HepG2 (cell line): Measurements from ENCODE around the gene CADM3. TPM values are rescaled to one million over a fixed set of nuclear protein-coding genes. Genes with fewer than 3 reads are reported as not detected.

Experiments
- ATAC-seq: fragments of 200-7000 bp; cut with Tn5 transposase; 3 replicates; pipeline ENCODE4 v1.9.1; 2020; ENCODE audit warnings: mild to moderate bottlenecking, moderate library complexity
- BruUV-seq: library from RNA; stranded (reverse); fragments of 400-500 nt; replicated peaks from 2 replicates; lab custom pipeline; 2021; lab: Mats Ljungman, UMichigan
- CTCF ChIA-PET: fragments of 300-600 bp; formaldehyde crosslinking; extraction: SDS; loops from one replicate; lab custom pipeline; 2021; ENCODE audit warnings: low total read pairs, inconsistent platforms, low intra/inter-chr PET ratio; lab: Yijun Ruan, JAX
- POLR2A ChIA-PET: fragments of 350-600 bp; sonication (Branson Sonifier 250); formaldehyde crosslinking; loops from one replicate; lab custom pipeline; 2020; ENCODE audit warnings: antibody characterized with exemption, inconsistent platforms; lab: Yijun Ruan, JAX
- DNase-seq: peaks from one replicate; pipeline ENCODE4 v3.0.0-alpha.2; 2015; ENCODE audit warnings: low spot score
- FAIRE-seq: peaks from 3 replicates; lab custom pipeline; 2011; peaks lifted over from hg19 to GRCh38; lab: Jason Lieb, UNC
- H2AFZ ChIP-seq: one replicate; pipeline ENCODE4 v1.6.1; 2011; ENCODE audit warnings: low read length, inconsistent platforms
- H3K27ac ChIP-seq: fragments of 300-600 bp; 3 replicates; pipeline ENCODE4 v1.8.0; 2011; ENCODE audit warnings: mixed run types, mild to moderate bottlenecking, mixed read lengths, low read length, inconsistent platforms; ENCODE audit not compliant: insufficient read depth; ENCODE audit errors: extremely low read length
- H3K27me3 ChIP-seq, 2 experiments: fragments of 200-600 bp in 1 of 2; 2 replicates in 1 of 2; 3 replicates in 1 of 2; pipeline versions ENCODE4 v1.6.0 to v1.8.0; 2011; ENCODE audit warnings: low read length in 2 of 2, mild to moderate bottlenecking in 2 of 2, moderate library complexity in 2 of 2, inconsistent platforms in 1 of 2; ENCODE audit not compliant: insufficient read depth in 2 of 2, control insufficient read depth in 1 of 2
- H3K36me3 ChIP-seq, 2 experiments: fragments of 200-600 bp in 1 of 2; replicated peaks in 1 of 2; 2 replicates in 1 of 2; 3 replicates in 1 of 2; pipeline versions ENCODE4 v1.5.1 to v1.8.0; 2011; ENCODE audit warnings: low read length in 2 of 2, inconsistent platforms in 1 of 2; ENCODE audit not compliant: insufficient read depth in 2 of 2, control insufficient read depth in 1 of 2
- H3K4me1 ChIP-seq: 2 replicates; pipeline ENCODE4 v1.5.1; 2012; ENCODE audit warnings: low read length, inconsistent platforms; ENCODE audit not compliant: insufficient read depth
- H3K4me2 ChIP-seq: 2 replicates; pipeline ENCODE4 v1.6.0; 2011; ENCODE audit warnings: low read depth, low read length, inconsistent platforms
- H3K4me3 ChIP-seq, 3 experiments: fragments of 200-600 bp in 1 of 3; sonication (generic), shearing (Covaris generic) in 1 of 3; replicated peaks in 1 of 3; 2 replicates each; pipeline ENCODE4 v1.5.1; 2011 to 2016; ENCODE audit warnings: low read length in 3 of 3, inconsistent platforms in 2 of 3, low read depth in 2 of 3, mild to moderate bottlenecking in 2 of 3, control low read depth in 1 of 3, mixed read lengths in 1 of 3; ENCODE audit not compliant: insufficient read depth in 1 of 3
- H3K79me2 ChIP-seq: one replicate; pipeline ENCODE4 v1.6.1; 2011; ENCODE audit warnings: low read length, inconsistent platforms; ENCODE audit not compliant: insufficient read depth
- H3K9ac ChIP-seq: 2 replicates; pipeline ENCODE4 v1.6.0; 2011; ENCODE audit warnings: mild to moderate bottlenecking, low read depth, low read length, inconsistent platforms; ENCODE audit not compliant: insufficient read depth
- H3K9me3 ChIP-seq: 2 replicates; pipeline ENCODE4 v1.5.1; 2012; ENCODE audit warnings: mild to moderate bottlenecking, low read length
- H4K20me1 ChIP-seq: 2 replicates; pipeline ENCODE4 v1.6.0; 2011; ENCODE audit warnings: inconsistent platforms, mild to moderate bottlenecking, low read length, moderate library complexity; ENCODE audit not compliant: insufficient read depth
- ASH2L ChIP-seq: fragments of 300-600, 200-600 bp; sonication (generic); IDR thresholded peaks from 2 replicates; pipeline ENCODE4 v1.7.0; 2017; ENCODE audit warnings: low read depth, mild to moderate bottlenecking, moderate library complexity, mixed read lengths, low read length; ENCODE audit not compliant: insufficient read length
- HOXA7 ChIP-seq: sonication (generic); formaldehyde crosslinking; IDR thresholded peaks from 2 replicates; pipeline ENCODE4 v1.8.1; 2022; ENCODE audit warnings: mild to moderate bottlenecking, missing genetic modification reagents, moderate library complexity
- KLF15 ChIP-seq: sonication (generic); formaldehyde crosslinking; IDR thresholded peaks from 2 replicates; pipeline ENCODE4 v1.8.1; 2023; ENCODE audit warnings: borderline replicate concordance, mild to moderate bottlenecking, inconsistent platforms, missing genetic modification reagents, mixed read lengths
- NBN ChIP-seq: fragments of 450-650 bp; conservative IDR thresholded peaks from 2 replicates; pipeline ENCODE4 v1.6.1; 2017
- SETDB1 ChIP-seq: sonication (generic); formaldehyde crosslinking; IDR thresholded peaks from 2 replicates; pipeline ENCODE4 v1.5.1; 2020; ENCODE audit warnings: missing genetic modification reagents, mild to moderate bottlenecking, borderline replicate concordance
- SOX5 ChIP-seq: IDR thresholded peaks from 2 replicates; pipeline ENCODE4 v1.6.1; 2016; ENCODE audit warnings: borderline replicate concordance
- ZNF343 ChIP-seq: sonication (generic); formaldehyde crosslinking; IDR thresholded peaks from 2 replicates; pipeline ENCODE4 v1.4.0; 2020; ENCODE audit warnings: mild to moderate bottlenecking, missing genetic modification reagents
- ZNF510 ChIP-seq: sonication (generic); formaldehyde crosslinking; IDR thresholded peaks from 2 replicates; pipeline ENCODE4 v1.4.0; 2020; ENCODE audit warnings: low read depth, mild to moderate bottlenecking, missing genetic modification reagents
- ZNF577 ChIP-seq: sonication (generic); formaldehyde crosslinking; IDR thresholded peaks from 2 replicates; pipeline ENCODE4 v1.4.0; 2020; ENCODE audit warnings: mild to moderate bottlenecking, low read depth, missing genetic modification reagents, borderline replicate concordance
- ZNF850 ChIP-seq: sonication (generic); formaldehyde crosslinking; conservative IDR thresholded peaks from 2 replicates; pipeline ENCODE4 v1.9.0; 2021; ENCODE audit warnings: mild to moderate bottlenecking, missing genetic modification reagents
- WGBS: methylation state at CpG from one replicate; pipeline ENCODE4 v1.1.6; 2017; ENCODE audit warnings: low lambda C conversion rate; 5-methylcytosine and 5-hydroxymethylcytosine counted together
- in situ Hi-C: cut with HindIII; loops from 2 replicates; pipeline ENCODE4 v1.10.0; 2017; ENCODE audit warnings: low pct_unique_long_range_greater_than_20kb; ENCODE audit not compliant: extremely low pct_ligation_motif_present
- intact Hi-C: fragments of 100-400 bp; cut with micrococcal nuclease; formaldehyde crosslinking; loops from one replicate; pipeline ENCODE4 v1.10.0; 2022; ENCODE audit not compliant: unreplicated experiment
- polyA plus RNA-seq, 8 experiments: library from polyadenylated mRNA; depleted of rRNA in 3 of 8; stranded (reverse) in 7 of 8; unstranded in 1 of 8; fragments of >200 nt; fragmentation: Illumina TruSeq in 4 of 8; extraction: Trizol in 4 of 8; gene quantifications; 2 replicates each; pipeline versions ENCODE4 v1.2.1 to v1.2.3, GENCODE V29; 2011 to 2016; ENCODE audit warnings: low read depth in 4 of 8, missing spikeins in 1 of 8, mixed read lengths in 1 of 8; ENCODE audit not compliant: insufficient read depth in 1 of 8
- total RNA-seq, 5 experiments: library from RNA; depleted of rRNA; stranded (reverse); fragments of >200 nt; fragmentation: Illumina TruSeq; extraction: Trizol; gene quantifications; 2 replicates each; pipeline ENCODE4 v1.2.3, GENCODE V29; 2016; ENCODE audit warnings: low read depth in 1 of 5
- TF ChIP-seq, protein P1 (sequence below): sonication (generic); formaldehyde crosslinking; IDR thresholded peaks from 2 replicates; pipeline ENCODE4 v1.5.0; 2020; ENCODE audit warnings: mild to moderate bottlenecking, missing genetic modification reagents
- TF ChIP-seq, protein P2 (sequence below): sonication (generic); formaldehyde crosslinking; IDR thresholded peaks from 2 replicates; pipeline ENCODE4 v1.5.0; 2020; ENCODE audit warnings: mild to moderate bottlenecking, missing genetic modification reagents, moderate library complexity
- TF ChIP-seq, protein P3 (sequence below): sonication (generic); formaldehyde crosslinking; IDR thresholded peaks from 2 replicates; pipeline ENCODE4 v1.4.0; 2020; ENCODE audit warnings: mild to moderate bottlenecking, low read depth, missing genetic modification reagents

Gene CADM3
- total and polyA plus RNA-seq, 2 of the 13 experiments (the other 11 are each of a cell fraction or from before 2014, with no cell fraction given), result not detected

DNA sequence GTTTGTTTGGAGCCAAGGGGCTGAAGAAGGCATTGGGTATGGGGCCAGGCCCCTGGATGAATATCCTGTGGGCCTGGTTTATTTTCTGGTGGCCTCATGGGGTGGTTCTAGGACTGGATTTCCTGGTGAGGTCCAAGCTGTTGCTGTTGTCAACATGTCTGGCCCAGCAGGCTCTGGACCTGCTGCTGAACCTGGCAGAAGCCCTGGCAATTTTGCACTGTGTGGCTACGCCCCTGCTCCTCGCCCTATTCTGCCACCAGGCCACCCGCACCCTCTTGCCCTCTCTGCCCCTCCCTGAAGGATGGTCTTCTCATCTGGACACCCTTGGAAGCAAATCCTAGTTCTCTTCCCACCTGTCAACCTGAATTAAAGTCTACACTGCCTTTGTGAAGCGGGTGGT, 34.7 kb downstream of the CADM3 start (continued):
- TF ChIP-seq HOXA7 (CRISPR knock-in tag) (no peak), ZNF577 (CRISPR knock-in tag) (no peak), ZNF343 (no peak), ZNF510 (no peak), ZNF850 (no peak)

DNA sequence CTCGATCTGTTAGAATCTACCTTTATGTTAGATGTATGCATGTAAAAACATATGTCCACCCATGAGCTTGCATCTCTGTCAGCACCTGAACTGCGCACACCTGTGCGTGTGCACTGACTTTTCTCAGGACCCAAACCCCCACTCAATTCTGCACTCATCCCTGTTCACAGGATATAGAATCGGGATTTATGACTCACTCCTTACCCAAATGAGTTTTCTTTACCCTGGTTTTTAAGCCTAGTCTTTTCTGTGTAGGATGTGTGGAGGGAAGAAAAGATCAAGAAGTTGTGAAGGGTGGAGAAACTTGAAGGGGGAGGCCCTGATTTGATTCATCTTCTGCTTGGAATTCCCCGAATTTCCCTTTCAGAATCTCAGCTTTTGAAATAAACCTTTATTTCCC, 35.7 kb downstream of the CADM3 start:
- Histone ChIP-seq H3K4me3 (no peak overlapping the region), H3K36me3 (no peaks in the 10 kb centered on the region), H3K4me1 (no peaks in the 10 kb centered on the region), H3K9me3 (no peaks in the 10 kb centered on the region), H3K27ac (no peak overlapping the region), H3K9ac (no peak overlapping the region), H3K79me2 (no peaks in the 10 kb centered on the region), H2AFZ (no peak overlapping the region), H3K4me2 (no peak overlapping the region), H3K27me3 (no peaks in the 10 kb centered on the region; a peak in 1 of 5 replicates), H4K20me1 (no peaks in the 10 kb centered on the region)
- DNase-seq (no peak), ATAC-seq (no peak), FAIRE-seq (no peak)
- ChIA-PET POLR2A (no interaction called here), CTCF (no interaction called here)
- in situ Hi-C loops (no loop called here), intact Hi-C loops (no loop called here)
- no TSS peak for BruUV-seq
- TF ChIP-seq ASH2L (no peak), KLF15 (no peak)
- WGBS, result 51% methylated on average over 5 of the region's 5 CpGs

DNA sequence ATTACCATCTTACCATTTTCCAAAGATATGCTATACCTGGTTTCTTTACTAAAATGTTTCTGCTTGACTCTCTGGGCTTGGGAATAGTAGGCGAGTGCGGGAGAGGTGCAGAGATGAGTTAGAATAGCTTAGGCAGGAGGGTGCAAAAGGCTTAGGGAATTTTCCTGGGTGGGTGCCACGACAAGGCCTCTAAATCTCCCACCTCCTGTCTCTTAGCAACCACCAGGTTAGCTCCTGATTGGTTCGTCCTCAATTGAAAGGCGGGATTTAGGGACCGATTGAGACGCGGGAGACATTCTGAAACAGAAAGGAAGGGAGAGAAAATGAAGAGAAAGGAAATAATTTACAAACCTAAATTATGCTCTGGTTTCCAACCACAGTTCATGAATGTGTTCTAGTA, 36.4 kb downstream of the CADM3 start:
- DNase-seq (no peak), ATAC-seq (no peak), FAIRE-seq (no peak)
- no peak overlapping the region for H3K9ac ChIP-seq
- H3K27me3 ChIP-seq, result no peaks in the 10 kb centered on the region; a peak in 1 of 5 replicates
- no TSS peak for BruUV-seq
- in situ Hi-C loops, result no loop called here
- no peak overlapping the region for H3K27ac ChIP-seq
- no peaks in the 10 kb centered on the region for H4K20me1 ChIP-seq
- ChIA-PET CTCF (no interaction called here), POLR2A (no interaction called here)
- H3K4me3 ChIP-seq, result no peak overlapping the region
- WGBS, result 55% methylated on average over 8 of the region's 8 CpGs
- intact Hi-C loops, result no loop called here
- H3K4me2 ChIP-seq, result no peak overlapping the region
- H3K4me1 ChIP-seq, result no peaks in the 10 kb centered on the region
- H3K9me3 ChIP-seq, result no peaks in the 10 kb centered on the region
- H3K79me2 ChIP-seq, result no peaks in the 10 kb centered on the region
- no peaks in the 10 kb centered on the region for H3K36me3 ChIP-seq
- no peak overlapping the region for H2AFZ ChIP-seq
- TF ChIP-seq SETDB1 (CRISPR knock-in tag), result no peak
- TF ChIP-seq NBN, result no peak
- no peak for TF ChIP-seq SOX5 (CRISPR knock-in tag)
- TF ChIP-seq, protein P1, sequence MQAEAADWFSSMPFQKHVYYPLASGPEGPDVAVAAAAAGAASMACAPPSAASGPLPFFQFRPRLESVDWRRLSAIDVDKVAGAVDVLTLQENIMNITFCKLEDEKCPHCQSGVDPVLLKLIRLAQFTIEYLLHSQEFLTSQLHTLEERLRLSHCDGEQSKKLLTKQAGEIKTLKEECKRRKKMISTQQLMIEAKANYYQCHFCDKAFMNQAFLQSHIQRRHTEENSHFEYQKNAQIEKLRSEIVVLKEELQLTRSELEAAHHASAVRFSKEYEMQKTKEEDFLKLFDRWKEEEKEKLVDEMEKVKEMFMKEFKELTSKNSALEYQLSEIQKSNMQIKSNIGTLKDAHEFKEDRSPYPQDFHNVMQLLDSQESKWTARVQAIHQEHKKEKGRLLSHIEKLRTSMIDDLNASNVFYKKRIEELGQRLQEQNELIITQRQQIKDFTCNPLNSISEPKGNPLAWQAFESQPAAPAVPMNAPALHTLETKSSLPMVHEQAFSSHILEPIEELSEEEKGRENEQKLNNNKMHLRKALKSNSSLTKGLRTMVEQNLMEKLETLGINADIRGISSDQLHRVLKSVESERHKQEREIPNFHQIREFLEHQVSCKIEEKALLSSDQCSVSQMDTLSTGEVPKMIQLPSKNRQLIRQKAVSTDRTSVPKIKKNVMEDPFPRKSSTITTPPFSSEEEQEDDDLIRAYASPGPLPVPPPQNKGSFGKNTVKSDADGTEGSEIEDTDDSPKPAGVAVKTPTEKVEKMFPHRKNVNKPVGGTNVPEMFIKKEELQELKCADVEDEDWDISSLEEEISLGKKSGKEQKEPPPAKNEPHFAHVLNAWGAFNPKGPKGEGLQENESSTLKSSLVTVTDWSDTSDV (CRISPR knock-in tag), result no peak
- TF ChIP-seq, protein P2, sequence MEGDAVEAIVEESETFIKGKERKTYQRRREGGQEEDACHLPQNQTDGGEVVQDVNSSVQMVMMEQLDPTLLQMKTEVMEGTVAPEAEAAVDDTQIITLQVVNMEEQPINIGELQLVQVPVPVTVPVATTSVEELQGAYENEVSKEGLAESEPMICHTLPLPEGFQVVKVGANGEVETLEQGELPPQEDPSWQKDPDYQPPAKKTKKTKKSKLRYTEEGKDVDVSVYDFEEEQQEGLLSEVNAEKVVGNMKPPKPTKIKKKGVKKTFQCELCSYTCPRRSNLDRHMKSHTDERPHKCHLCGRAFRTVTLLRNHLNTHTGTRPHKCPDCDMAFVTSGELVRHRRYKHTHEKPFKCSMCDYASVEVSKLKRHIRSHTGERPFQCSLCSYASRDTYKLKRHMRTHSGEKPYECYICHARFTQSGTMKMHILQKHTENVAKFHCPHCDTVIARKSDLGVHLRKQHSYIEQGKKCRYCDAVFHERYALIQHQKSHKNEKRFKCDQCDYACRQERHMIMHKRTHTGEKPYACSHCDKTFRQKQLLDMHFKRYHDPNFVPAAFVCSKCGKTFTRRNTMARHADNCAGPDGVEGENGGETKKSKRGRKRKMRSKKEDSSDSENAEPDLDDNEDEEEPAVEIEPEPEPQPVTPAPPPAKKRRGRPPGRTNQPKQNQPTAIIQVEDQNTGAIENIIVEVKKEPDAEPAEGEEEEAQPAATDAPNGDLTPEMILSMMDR (CRISPR knock-in tag), result no peak
- TF ChIP-seq, protein P3, sequence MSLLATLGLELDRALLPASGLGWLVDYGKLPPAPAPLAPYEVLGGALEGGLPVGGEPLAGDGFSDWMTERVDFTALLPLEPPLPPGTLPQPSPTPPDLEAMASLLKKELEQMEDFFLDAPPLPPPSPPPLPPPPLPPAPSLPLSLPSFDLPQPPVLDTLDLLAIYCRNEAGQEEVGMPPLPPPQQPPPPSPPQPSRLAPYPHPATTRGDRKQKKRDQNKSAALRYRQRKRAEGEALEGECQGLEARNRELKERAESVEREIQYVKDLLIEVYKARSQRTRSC (CRISPR knock-in tag), result no peak
